Effector memory CD8-positive, alpha-beta T cell (primary cell): ENCODE data around the gene RMP24.

Source experiments
- ATAC-seq: fragments of 150-1000 bp; cut with Tn5 transposase; replicated peaks from 2 replicates; pipeline ENCODE4 v1.10.0; 2021; ENCODE audit warnings: mild to moderate bottlenecking, moderate library complexity
- DNase-seq, 3 experiments: peaks; one replicate each; pipeline ENCODE4 v3.0.0; 2021
- H3K27ac Mint-ChIP-seq, 2 donors: one replicate each; pipeline ENCODE4 v1.8.0; 2022; ENCODE audit warnings: mild to moderate bottlenecking in 2 of 2, mixed read lengths in 2 of 2, moderate library complexity in 2 of 2
- H3K27me3 Mint-ChIP-seq, 2 donors: one replicate each; pipeline ENCODE4 v1.8.0; 2022; ENCODE audit warnings: mixed read lengths in 2 of 2
- H3K36me3 Mint-ChIP-seq: one replicate; pipeline ENCODE4 v1.8.0; 2022; ENCODE audit warnings: mild to moderate bottlenecking, moderate library complexity, mixed read lengths; ENCODE audit not compliant: insufficient read depth
- H3K4me1 Mint-ChIP-seq, 2 donors: one replicate each; pipeline ENCODE4 v1.8.0; 2022; ENCODE audit warnings: low read depth in 2 of 2, mixed read lengths in 2 of 2
- H3K4me3 Mint-ChIP-seq, 2 donors: one replicate each; pipeline ENCODE4 v1.8.0; 2022; ENCODE audit warnings: mild to moderate bottlenecking in 2 of 2, mixed read lengths in 2 of 2, moderate library complexity in 2 of 2
- H3K9me3 Mint-ChIP-seq, 2 donors: one replicate each; pipeline ENCODE4 v1.8.0; 2022; ENCODE audit warnings: mixed read lengths in 2 of 2

RMP24 gene

DNA sequence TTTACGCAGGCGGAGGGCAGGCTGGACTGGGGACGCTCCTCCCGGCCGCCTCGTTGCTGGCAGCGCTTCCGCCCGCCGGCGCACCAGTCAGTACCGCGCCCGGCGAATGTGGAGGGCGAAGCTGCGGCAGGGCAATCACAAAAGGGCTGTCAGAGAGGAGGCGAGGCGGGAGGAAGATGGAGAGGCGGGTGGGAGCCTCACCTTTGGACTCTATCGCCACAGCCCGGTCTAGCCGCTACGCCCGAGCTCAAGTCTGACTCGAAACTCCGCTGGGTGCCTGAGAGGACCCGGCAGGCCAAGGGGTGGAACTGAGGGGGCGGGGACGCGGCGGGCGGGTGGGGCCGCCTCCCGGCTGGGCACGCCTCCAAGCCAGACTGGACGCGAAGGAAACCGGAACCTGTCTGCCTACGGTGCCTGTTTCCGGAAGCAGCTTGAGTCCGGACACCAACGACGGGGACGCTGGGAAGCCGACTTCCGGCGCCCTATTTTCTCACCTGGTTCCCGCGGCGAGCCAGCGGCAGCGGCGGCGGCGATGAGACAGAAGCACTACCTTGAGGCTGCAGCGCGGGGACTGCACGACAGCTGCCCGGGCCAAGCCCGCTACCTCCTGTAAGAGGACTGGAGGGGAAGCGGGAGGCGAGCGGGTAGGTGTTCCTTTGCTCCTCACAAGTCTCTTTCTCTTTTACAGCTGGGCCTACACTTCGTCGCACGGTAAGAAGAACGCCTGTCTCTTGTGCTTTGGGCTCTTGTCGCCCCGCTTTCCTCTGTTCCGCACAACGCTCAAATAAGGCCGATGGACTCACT lies at the start of gene RMP24:
Gene RMP24, plus strand, starts transcription at position 483 of the 804 bp plus-strand sequence.
- Mint-ChIP-seq H3K4me1 (peaks cover 32 to 41% of the 10 kb centered on the region in 2 donors), H3K27ac (peak within 1 kb of the TSS; percentile 86 to 99), H3K36me3 (peaks cover 52% of the 10 kb centered on the region), H3K9me3 (no peaks in the 10 kb centered on the region), H3K27me3 (no peaks in the 10 kb centered on the region), H3K4me3 (peak within 1 kb of the TSS; percentile 88 to 99)
- ATAC-seq = peak; percentile 83
- DNase-seq = peak; percentile 89 to 93 (median 91)

DNA sequence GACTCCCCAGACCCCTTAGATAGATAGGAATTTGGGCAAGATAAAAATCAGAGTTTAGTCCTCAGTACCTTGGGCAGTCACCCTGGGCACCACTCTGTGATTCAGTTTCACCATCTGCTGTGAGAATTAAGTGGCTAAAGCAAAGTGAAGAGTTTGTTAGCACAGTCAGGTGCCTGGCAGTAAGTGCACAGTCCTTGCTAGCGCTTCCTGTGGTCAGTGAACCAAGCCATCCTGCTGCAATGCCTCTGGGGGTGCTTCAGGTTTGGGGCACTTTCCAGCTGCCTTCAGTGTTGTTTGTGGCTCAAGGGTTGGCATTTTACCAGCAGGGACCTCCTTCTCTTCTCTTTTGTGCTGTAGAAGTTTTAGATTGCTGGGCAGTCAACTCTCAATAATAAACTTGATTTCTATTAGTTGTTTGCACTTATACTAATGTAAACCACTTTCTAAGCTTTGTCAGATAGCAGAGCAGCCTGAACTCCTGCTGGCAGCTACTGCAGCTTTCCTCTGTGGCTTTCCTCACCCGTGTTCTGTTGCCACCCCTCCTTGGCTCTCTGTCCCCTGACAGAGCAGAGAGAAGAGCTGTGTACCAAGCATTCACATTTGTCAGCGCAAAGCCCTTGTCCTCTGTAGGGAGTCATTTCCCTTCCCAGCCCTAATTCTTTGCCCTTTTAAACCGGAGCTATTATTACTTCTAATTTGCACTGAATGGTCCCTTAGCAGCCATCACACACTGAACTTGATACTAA lies 48.4 kb upstream of the RMP24 start:
- Mint-ChIP-seq H3K9me3 (no peaks in the 10 kb centered on the region), H3K36me3 (no peaks in the 10 kb centered on the region), H3K27ac (no peak overlapping the region), H3K4me3 (no peak overlapping the region), H3K4me1 (no peaks in the 10 kb centered on the region), H3K27me3 (peaks cover 25 to 26% of the 10 kb centered on the region in 2 donors)
- no peak for DNase-seq
- no peak for ATAC-seq

DNA sequence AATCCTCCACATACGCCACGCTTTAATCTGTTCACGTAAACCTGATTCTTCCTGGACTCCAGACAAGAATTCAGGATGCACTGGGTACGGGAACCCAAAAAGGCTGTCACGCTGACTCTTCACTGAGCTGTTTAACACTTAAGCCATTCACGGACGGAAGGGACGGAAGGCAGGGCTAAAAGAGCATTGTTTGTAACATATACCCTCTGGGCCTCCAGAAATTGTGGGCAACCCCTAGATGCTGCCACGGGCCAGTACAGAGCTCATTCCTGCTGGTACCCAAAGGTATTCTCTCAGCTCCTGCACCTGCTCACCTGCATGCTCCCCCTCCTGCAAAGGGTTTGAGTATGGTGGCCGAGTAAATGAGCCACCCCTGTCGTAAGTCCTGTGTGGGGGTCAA lies 45.6 kb upstream of the RMP24 start:
- DNase-seq = no peak
- Mint-ChIP-seq H3K4me3 (no peak overlapping the region), H3K27me3 (peaks cover 25 to 26% of the 10 kb centered on the region in 2 donors), H3K36me3 (no peaks in the 10 kb centered on the region), H3K9me3 (peaks cover 0 to 2% of the 10 kb centered on the region in 2 donors), H3K4me1 (no peaks in the 10 kb centered on the region), H3K27ac (no peak overlapping the region)
- ATAC-seq = no peak

DNA sequence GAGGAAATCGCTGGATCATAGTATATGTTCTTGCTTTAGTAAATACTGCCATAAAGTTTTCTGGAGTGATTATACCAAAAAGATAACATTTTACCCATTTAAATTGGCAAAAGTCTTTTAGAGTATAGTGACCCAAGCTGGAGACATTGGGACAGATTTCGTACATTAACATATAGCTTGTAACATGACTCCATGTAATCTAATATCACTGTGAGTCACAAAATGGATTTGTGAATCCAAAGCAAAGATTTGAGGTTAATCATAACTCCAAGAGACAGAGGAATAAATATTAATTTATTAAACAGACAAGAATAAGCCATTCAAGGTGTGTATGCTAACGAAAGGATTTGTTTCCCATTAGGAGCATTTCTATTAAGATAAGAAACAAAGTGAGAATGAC lies 45.0 kb upstream of the RMP24 start:
- no peaks in the 10 kb centered on the region for H3K4me1 Mint-ChIP-seq
- H3K9me3 Mint-ChIP-seq = peaks cover 0 to 2% of the 10 kb centered on the region in 2 donors
- peaks cover 23 to 26% of the 10 kb centered on the region in 2 donors for H3K27me3 Mint-ChIP-seq
- H3K36me3 Mint-ChIP-seq = no peaks in the 10 kb centered on the region
- no peak overlapping the region for H3K4me3 Mint-ChIP-seq
- ATAC-seq = no peak
- H3K27ac Mint-ChIP-seq = no peak overlapping the region
- DNase-seq = no peak

DNA sequence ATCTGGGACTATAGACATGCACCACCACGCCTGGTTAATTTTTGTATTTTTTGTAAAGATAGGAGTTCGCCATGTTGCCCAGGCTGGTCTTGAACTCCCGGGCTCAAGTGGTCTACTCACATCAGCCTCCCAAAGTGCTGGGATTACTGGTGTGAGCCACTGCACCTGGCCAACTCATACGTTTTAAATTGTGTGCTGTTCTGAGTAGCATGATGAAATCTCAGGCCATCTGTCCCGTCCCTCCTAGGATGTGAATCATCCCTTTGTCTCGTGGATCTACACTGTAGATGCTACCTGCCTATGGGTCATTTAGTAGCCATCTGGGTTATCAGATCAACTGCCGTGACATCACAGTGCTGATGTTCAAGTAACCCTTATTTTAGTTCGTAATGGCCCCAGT lies 38.5 kb upstream of the RMP24 start:
- DNase-seq (no peak), ATAC-seq (no peak)
- Mint-ChIP-seq H3K36me3 (no peaks in the 10 kb centered on the region), H3K4me3 (no peak overlapping the region), H3K27ac (no peak overlapping the region), H3K9me3 (peaks cover 0 to 2% of the 10 kb centered on the region in 2 donors), H3K27me3 (peaks cover 0 to 3% of the 10 kb centered on the region in 2 donors), H3K4me1 (no peaks in the 10 kb centered on the region)

DNA sequence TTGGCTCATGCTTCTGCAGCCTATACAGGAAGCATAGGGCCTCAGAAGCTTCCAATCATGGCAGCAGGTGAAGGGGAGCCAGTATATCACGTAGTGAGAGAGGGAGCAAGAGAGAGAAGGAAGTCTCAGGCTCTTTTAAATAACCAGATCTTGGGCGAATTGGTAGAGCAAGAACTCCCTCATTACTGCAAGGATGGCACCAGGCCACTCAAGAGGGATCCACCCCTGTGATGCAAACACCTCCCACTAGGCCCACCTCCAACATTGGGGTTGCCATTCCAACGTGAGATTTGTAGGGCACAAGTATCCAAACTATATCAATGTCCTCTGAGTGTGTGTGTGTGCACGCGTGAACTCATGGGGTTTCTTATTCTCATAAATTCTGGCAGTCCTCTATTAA lies 37.6 kb upstream of the RMP24 start:
- Mint-ChIP-seq H3K4me1 (no peaks in the 10 kb centered on the region), H3K27ac (no peak overlapping the region), H3K27me3 (peaks cover 6 to 12% of the 10 kb centered on the region in 2 donors), H3K36me3 (no peaks in the 10 kb centered on the region), H3K9me3 (peaks cover 0 to 2% of the 10 kb centered on the region in 2 donors), H3K4me3 (no peak overlapping the region)
- DNase-seq (no peak), ATAC-seq (no peak)

DNA sequence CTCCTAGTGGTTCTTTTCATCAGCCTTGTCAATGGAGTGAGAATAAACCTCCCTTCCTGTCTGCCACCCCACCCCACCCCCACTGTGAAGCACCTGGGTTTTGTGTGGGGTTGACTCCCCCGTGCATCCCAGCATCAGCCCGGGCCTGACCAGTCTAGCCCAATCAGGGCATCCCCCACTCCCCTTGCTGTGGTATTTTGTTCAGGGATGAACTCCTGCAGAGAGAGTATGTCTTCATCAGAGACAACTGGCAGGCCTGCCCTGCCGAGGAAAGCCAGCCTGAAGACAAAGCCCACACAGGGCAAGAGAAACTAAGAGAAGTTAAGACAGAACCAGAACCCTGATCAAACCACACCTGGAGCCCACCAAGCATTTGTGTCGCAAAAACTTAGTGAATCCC lies 36.7 kb upstream of the RMP24 start:
- Mint-ChIP-seq H3K4me3 (no peak overlapping the region), H3K9me3 (no peaks in the 10 kb centered on the region), H3K36me3 (no peaks in the 10 kb centered on the region), H3K27me3 (peaks cover 7 to 13% of the 10 kb centered on the region in 2 donors), H3K4me1 (no peaks in the 10 kb centered on the region), H3K27ac (no peak overlapping the region)
- DNase-seq (no peak), ATAC-seq (no peak)

DNA sequence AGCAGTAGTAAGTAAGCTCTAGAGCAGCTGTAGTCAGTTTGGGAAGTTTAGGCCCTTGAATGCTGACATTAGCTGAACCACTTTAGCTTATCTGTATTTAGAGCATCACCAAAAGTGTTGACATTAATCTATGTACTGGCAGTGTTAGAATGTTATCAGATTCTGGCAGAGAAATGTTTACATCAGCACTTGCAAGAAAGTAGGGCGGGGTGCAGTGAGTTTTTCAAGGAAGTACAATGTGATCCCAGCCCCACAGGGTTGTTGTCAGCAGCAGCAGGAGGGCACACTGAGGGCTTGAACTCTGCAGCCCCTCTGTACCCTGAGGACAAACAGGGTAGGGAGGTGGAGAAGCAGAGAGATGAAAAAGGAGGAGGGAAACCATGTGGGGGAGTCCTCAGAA lies 35.5 kb upstream of the RMP24 start:
- DNase-seq (no peak), ATAC-seq (no peak)
- Mint-ChIP-seq H3K27ac (no peak overlapping the region), H3K27me3 (peaks cover 10 to 17% of the 10 kb centered on the region in 2 donors), H3K36me3 (no peaks in the 10 kb centered on the region), H3K4me3 (no peak overlapping the region), H3K4me1 (no peaks in the 10 kb centered on the region), H3K9me3 (no peaks in the 10 kb centered on the region)

DNA sequence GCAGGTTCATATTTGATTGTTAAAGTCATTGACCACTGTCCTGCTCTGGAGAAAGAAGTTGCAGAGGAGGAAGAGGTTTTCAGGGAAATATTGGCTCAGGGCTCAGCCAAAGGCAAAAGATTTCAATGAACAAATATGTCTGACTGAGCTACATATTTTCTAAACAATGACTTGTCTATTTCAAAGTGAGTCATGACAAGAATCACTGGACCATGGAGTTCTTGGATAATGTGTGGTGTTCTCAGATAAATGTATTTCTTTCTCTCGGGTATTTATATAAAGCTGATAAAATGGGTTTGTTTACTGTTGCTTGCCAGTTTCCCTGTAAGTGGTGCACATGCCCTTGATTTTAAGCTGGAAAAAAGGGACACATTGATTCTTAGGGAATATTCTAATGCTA lies 34.3 kb upstream of the RMP24 start:
- Mint-ChIP-seq H3K36me3 (no peaks in the 10 kb centered on the region), H3K27ac (no peak overlapping the region), H3K4me3 (no peak overlapping the region), H3K27me3 (peaks cover 13 to 29% of the 10 kb centered on the region in 2 donors), H3K9me3 (no peaks in the 10 kb centered on the region), H3K4me1 (no peaks in the 10 kb centered on the region)
- DNase-seq (no peak), ATAC-seq (no peak)

DNA sequence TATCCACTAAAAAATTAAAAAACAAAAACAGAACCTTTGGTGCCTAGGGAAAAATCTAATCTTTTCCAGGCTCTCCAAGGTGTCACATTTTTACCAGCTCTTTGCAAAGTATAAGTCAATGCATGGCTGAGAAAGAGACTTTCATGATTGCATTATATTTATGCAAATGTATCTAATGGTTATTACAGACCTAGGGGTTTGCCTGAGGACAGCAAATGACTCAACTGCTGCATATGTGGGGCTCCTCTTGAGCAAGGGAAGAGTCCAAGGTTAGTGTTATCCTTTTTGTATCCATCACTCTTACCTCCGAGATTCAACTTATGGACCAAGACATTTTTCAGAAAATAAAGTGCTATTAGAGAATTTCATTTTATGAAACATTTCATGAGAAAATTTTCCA lies 33.9 kb upstream of the RMP24 start:
- H3K9me3 Mint-ChIP-seq = no peaks in the 10 kb centered on the region
- no peaks in the 10 kb centered on the region for H3K36me3 Mint-ChIP-seq
- no peak overlapping the region for H3K27ac Mint-ChIP-seq
- H3K4me1 Mint-ChIP-seq = no peaks in the 10 kb centered on the region
- H3K27me3 Mint-ChIP-seq = peaks cover 13 to 32% of the 10 kb centered on the region in 2 donors
- DNase-seq (no peak), ATAC-seq (no peak)
- H3K4me3 Mint-ChIP-seq = no peak overlapping the region

DNA sequence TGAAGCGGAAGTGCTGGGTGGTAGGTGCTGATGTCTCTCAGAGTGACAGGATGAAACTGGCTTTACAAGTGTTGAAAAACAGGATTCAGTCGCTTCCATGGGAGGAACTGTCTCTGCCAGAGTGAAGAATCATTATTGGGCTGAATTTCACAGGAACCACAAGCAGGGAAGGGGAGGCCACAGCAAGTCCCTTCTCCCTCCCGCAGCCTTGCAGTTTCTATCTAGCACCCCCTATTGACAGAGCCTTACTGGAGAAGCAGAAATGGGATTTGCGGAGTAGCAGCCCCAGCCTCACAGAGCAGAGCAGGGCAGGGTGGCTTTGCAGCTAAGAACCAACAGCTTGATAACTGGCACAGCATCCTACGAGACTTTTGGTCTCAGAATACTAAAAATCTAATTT lies 33.3 kb upstream of the RMP24 start:
- Mint-ChIP-seq H3K27ac (no peak overlapping the region), H3K4me3 (no peak overlapping the region), H3K4me1 (no peaks in the 10 kb centered on the region), H3K27me3 (peaks cover 13 to 32% of the 10 kb centered on the region in 2 donors), H3K36me3 (no peaks in the 10 kb centered on the region), H3K9me3 (no peaks in the 10 kb centered on the region)
- ATAC-seq = no peak
- DNase-seq = no peak

DNA sequence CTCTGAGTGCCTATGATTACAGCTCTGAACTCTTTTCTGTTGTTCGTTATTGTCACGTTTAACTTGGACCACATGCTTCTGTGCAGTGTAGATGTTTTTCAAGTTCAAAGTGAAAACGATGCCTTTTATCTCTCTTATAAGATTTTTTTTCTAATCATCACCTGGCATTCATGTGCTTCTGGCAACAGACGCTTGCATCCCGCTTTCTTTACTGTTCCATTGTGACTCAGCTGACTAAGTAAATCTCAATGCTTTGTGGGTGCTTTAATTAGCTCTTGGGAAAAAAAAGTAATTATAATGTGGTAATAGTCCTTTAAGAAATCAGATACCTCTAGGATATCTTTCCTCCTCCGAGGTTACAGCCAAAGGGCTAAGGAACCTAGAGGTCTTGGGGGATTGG lies 31.2 kb upstream of the RMP24 start:
- no peak for DNase-seq
- peaks cover 13 to 32% of the 10 kb centered on the region in 2 donors for H3K27me3 Mint-ChIP-seq
- H3K36me3 Mint-ChIP-seq = no peaks in the 10 kb centered on the region
- no peaks in the 10 kb centered on the region for H3K4me1 Mint-ChIP-seq
- no peak overlapping the region for H3K27ac Mint-ChIP-seq
- H3K4me3 Mint-ChIP-seq = no peak overlapping the region
- no peak for ATAC-seq
- no peaks in the 10 kb centered on the region for H3K9me3 Mint-ChIP-seq

DNA sequence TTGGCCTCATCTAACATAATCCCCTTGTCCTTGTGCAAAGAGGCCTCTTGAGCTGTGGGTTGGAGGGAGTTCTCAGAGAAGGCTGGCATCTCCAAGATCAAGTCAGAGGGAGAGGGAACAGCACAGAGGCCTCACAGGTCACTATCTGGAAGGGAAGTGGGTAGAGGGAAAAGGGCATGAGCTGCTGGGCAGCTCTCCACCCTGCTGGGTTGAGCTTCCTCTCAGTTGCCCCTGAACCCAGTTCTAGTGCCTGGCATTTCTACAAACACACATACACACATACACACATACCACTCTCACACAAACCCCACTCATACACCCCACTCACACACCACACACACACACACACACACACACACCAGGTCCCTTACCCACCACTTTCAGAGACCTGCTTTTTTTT lies 30.3 kb upstream of the RMP24 start:
- DNase-seq = no peak
- no peak overlapping the region for H3K27ac Mint-ChIP-seq
- H3K9me3 Mint-ChIP-seq = no peaks in the 10 kb centered on the region
- no peaks in the 10 kb centered on the region for H3K4me1 Mint-ChIP-seq
- no peak overlapping the region for H3K4me3 Mint-ChIP-seq
- no peak for ATAC-seq
- H3K36me3 Mint-ChIP-seq = no peaks in the 10 kb centered on the region
- H3K27me3 Mint-ChIP-seq = peaks cover 13 to 32% of the 10 kb centered on the region in 2 donors

DNA sequence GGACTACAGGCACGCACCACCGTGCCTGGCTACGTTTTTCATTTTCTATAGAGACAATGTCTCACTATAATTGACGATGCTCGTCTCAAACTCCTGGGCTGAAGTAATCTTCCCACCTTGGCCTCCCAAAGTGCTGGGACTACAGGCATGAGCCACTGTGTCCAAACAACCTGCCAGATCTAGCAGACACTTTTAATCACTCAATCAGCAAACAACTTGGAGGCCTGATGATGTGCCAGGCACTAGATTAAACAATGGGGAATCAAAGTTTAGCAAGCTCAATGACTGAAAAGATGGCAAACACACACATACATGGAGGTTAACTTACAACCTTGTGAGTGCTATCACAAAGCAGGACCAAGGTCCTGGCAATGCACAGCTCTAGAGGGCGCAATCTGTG lies 29.8 kb upstream of the RMP24 start:
- DNase-seq (no peak), ATAC-seq (no peak)
- no peak overlapping the region for H3K4me3 Mint-ChIP-seq
- H3K27ac Mint-ChIP-seq = no peak overlapping the region
- H3K9me3 Mint-ChIP-seq = no peaks in the 10 kb centered on the region
- no peaks in the 10 kb centered on the region for H3K36me3 Mint-ChIP-seq
- H3K27me3 Mint-ChIP-seq = peaks cover 13 to 32% of the 10 kb centered on the region in 2 donors
- H3K4me1 Mint-ChIP-seq = no peaks in the 10 kb centered on the region
